ENCODE data around the gene COL6A6. TPM values are rescaled to one million over a fixed set of nuclear protein-coding genes. Genes with fewer than 3 reads are reported as not detected.

COL6A6 gene
- total RNA-seq, 3 donors from 2014 or later: not detected

- no peaks in the 10 kb centered on the region for H3K9me3 Mint-ChIP-seq
- H3K27me3 Mint-ChIP-seq (ENCODE audit: low read depth): peaks cover 6% of the 10 kb centered on the region
These were observed 31.4 kb downstream of the COL6A6 start for GRCh38 chr3:130548356-130548755.

GRCh38 chr3:130557336-130558035 is 40.5 kb downstream of the COL6A6 start:
- ATAC-seq (no peak), DNase-seq (no peak)
- Mint-ChIP-seq H3K4me1 (ENCODE audit: low read depth) (no peaks in the 10 kb centered on the region), H3K36me3 (ENCODE audit: insufficient read depth) (no peaks in the 10 kb centered on the region), H3K27me3 (ENCODE audit: low read depth) (peaks cover 14% of the 10 kb centered on the region), H3K9me3 (no peaks in the 10 kb centered on the region), H3K4me3 (no peak overlapping the region)

More at GRCh38 chr3:130548356-130548755, 31.4 kb downstream of the COL6A6 start:
- DNase-seq (no peak), ATAC-seq (no peak)
- no peak overlapping the region for H3K4me3 Mint-ChIP-seq
- H3K36me3 Mint-ChIP-seq (ENCODE audit: insufficient read depth): no peaks in the 10 kb centered on the region
- H3K4me1 Mint-ChIP-seq (ENCODE audit: low read depth): no peaks in the 10 kb centered on the region

GRCh38 chr3:130558366-130558765 is 41.4 kb downstream of the COL6A6 start:
- Mint-ChIP-seq H3K4me3 (no peak overlapping the region), H3K9me3 (no peaks in the 10 kb centered on the region), H3K36me3 (ENCODE audit: insufficient read depth) (no peaks in the 10 kb centered on the region), H3K4me1 (ENCODE audit: low read depth) (no peaks in the 10 kb centered on the region), H3K27me3 (ENCODE audit: low read depth) (peaks cover 14% of the 10 kb centered on the region)
- DNase-seq: no peak
- no peak for ATAC-seq

DNA sequence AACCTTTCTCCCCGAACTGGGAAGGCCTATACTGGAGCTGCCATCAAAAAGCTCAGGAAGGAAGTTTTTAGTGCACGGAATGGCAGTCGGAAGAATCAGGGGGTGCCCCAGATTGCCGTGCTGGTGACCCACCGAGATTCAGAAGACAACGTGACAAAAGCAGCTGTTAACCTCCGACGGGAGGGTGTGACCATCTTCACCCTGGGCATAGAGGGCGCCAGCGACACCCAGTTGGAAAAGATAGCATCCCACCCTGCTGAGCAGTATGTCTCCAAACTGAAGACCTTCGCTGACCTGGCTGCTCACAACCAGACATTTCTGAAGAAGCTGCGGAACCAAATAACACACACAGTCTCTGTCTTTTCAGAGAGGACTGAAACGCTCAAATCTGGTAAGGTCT is 48.2 kb downstream of the COL6A6 start:
- Mint-ChIP-seq H3K4me3 (no peak overlapping the region), H3K9me3 (no peaks in the 10 kb centered on the region), H3K27me3 (ENCODE audit: low read depth) (peaks cover 6% of the 10 kb centered on the region), H3K36me3 (ENCODE audit: insufficient read depth) (no peaks in the 10 kb centered on the region), H3K4me1 (ENCODE audit: low read depth) (no peaks in the 10 kb centered on the region)
- ATAC-seq (no peak), DNase-seq (no peak)

Other genes with a start within 250 kb of the COL6A6 start
- gene COL6A5, start 171.5 kb upstream of the COL6A6 start, total RNA-seq: not detected
- gene PIK3R4, start 229.7 kb downstream of the COL6A6 start, total RNA-seq: 10 to 100 TPM; 31.1 to 34.1 (median 33.7) TPM